Measurements from ENCODE around the gene JCHAIN. TPM values are rescaled to one million over a fixed set of nuclear protein-coding genes. Genes with fewer than 3 reads are reported as not detected.

The JCHAIN gene
- total and polyA plus RNA-seq, 2 of the 13 experiments (the other 11 are each of a cell fraction or from before 2014, with no cell fraction given) = not detected

GRCh38 chr4:70687821-70688794 lies 21.8 kb upstream of the JCHAIN start, which contains the start of gene UTP3 (continued):
- peak; percentile 92 for TF ChIP-seq ARID4A (CRISPR knock-in tag; IDR thresholded peaks at IDR 0.05; ENCODE audit: borderline replicate concordance)
- TF ChIP-seq ZNF513 (CRISPR knock-in tag; conservative IDR thresholded peaks at IDR 0.05) = no peak
- peak; percentile 96; the same call in 1 of the 2 replicates for TF ChIP-seq ZNF512B (CRISPR knock-in tag; IDR thresholded peaks at IDR 0.05; ENCODE audit: borderline replicate concordance)
- no peak for TF ChIP-seq RFX5 (IDR thresholded peaks at IDR 0.05; ENCODE audit: low read depth, low read length)
- peak; percentile 87 for TF ChIP-seq REPIN1 (CRISPR knock-in tag; IDR thresholded peaks at IDR 0.05; ENCODE audit: borderline replicate concordance, low read depth)
- TF ChIP-seq SNRNP70 (IDR thresholded peaks at IDR 0.05; ENCODE audit: low read depth, low read length) = no peak
- TF ChIP-seq MIER3 (CRISPR knock-in tag; IDR thresholded peaks at IDR 0.05; ENCODE audit: borderline replicate concordance) = peak; percentile 89; the same call in 1 of the 2 replicates
- no peak for TF ChIP-seq JDP2 (CRISPR knock-in tag; IDR thresholded peaks at IDR 0.05; ENCODE audit: borderline replicate concordance)
- no peak; the same call in 1 of the 2 replicates for TF ChIP-seq RERE (CRISPR knock-in tag; IDR thresholded peaks at IDR 0.05; ENCODE audit: low read depth)
- TF ChIP-seq GTF2F1 (IDR thresholded peaks at IDR 0.05; ENCODE audit: low read length) = 0 out of 2 replicates have a peak, but pooled peaks have one; percentile 38
- peak; percentile 88 for TF ChIP-seq ZNF777 (CRISPR knock-in tag; IDR thresholded peaks at IDR 0.05)
- no peak for TF ChIP-seq GPN1 (CRISPR knock-in tag; IDR thresholded peaks at IDR 0.05; ENCODE audit: borderline replicate concordance)
